Right ventricle myocardium inferior (tissue), 1 donor: ENCODE measurements around the gene B9D2. TPM values are rescaled to one million over a fixed set of nuclear protein-coding genes. Genes with fewer than 3 reads are reported as not detected.
A peak's percentile ranks its signal among the peaks of the same experiment; 100 is the strongest.
"Not testable (repeated sequence)": the region's sequence is repeated elsewhere in the genome, so short reads cannot be mapped to it uniquely, and the experiment has no call there.

Source experiments
- ATAC-seq: fragments of 200-7000 bp; cut with Tn5 transposase; one replicate; pipeline ENCODE4 v1.9.1; 2020; ENCODE audit warnings: mild to moderate bottlenecking, moderate library complexity
- DNase-seq: peaks from one replicate; pipeline ENCODE4 v3.0.0; 2021; ENCODE audit errors: missing footprints
- intact Hi-C: fragments of 100-400 bp; cut with DNase I; formaldehyde crosslinking; loops from one replicate; pipeline ENCODE4 v1.11.0; 2022
- total RNA-seq: library from RNA; stranded (reverse); fragmentation: NEBNext Ultra II Directional; extraction: Animal tissue kit (Norgen Biotek cat#: 25700); gene quantifications from one replicate; pipeline ENCODE4 v1.2.1, GENCODE V29; 2021
- donor health status: DM: no; HTN: yes; CAD: no; lungs with severe emphysema.

B9D2 gene
- total RNA-seq, 1 donor from 2014 or later: 3.2 TPM

DNA sequence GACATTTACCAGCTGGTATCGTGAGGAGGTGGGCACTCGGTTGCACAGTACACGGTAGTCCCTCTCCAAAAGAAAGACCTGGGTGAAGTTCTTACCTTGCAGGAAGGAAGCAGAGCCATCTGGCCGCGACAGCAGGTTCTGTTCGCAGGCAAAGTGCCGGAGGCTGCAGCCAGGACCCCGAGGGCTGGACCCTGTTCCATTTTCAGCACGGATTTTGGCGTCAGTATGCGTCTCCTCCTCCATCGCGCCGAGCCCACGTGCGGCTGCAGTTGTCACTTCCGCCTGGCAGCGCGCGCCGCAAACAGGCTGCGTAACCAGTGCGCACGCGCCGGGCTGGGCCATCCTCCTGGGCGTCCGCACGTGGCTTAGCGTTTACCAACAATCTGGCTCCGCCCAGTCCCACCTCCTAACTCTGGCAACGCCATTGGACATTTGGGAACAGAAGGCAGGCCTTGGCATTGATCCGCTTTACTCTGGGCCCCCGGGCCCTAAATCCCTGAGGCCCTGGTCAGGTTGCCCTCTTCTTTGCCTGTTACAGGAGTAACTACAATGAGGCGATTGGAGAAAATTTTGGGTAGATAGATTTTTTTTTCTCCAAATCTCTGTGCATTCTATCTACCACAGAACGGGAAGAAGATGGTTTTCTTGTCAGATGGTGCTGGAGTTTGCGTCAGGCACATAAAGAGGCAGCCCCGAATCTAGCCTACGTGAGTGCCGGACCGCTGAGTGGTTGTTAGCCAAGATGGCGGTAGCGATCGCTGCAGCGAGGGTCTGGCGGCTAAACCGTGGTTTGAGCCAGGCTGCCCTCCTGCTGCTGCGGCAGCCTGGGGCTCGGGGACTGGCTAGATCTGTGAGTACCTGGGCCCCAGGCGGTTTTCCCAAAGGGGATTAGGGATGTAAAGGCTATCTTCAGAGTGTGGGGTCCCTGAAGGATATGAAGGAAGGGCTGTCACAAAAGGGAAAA, 33.4 kb upstream of the B9D2 start, which contains the start of the genes BCKDHA and EXOSC5:
BCKDHA (plus strand) TSS at position 733 of the 964 bp plus-strand sequence; CDS start at position 743, 10 bp downstream.
EXOSC5 (minus strand) TSS at position 274 of the 964 bp plus-strand sequence; CDS start at position 243, 31 bp downstream.
- intact Hi-C loops: loop anchor here (1.0 to 2.0 kb wide), 2 partner anchors 33 to 41 kb away; partner anchors contain the start of genes B9D2 and DMAC2
- ATAC-seq (peak; percentile 98), DNase-seq (peak; percentile 99)

DNA sequence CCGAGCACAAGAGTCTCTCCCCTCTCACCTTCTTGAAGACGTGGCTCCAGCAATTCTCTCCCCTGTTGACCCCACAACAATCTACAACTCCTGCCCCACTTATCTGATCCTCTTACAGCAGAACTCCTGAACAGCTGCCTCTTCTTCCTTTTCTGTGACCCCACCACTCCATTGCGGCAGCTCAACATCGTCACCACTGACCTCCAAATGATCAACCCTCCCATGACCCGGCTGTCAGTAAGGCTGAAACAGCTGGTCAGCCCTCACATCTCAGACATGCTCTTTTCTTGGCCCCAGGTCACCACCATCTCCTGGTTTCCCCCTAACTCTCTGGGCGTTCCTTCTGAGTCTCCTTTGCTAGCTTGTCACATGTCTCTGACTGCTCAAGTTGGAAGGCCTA, 31.4 kb upstream of the B9D2 start:
- ATAC-seq (no peak), DNase-seq (no peak)
- intact Hi-C loops: no loop called here

DNA sequence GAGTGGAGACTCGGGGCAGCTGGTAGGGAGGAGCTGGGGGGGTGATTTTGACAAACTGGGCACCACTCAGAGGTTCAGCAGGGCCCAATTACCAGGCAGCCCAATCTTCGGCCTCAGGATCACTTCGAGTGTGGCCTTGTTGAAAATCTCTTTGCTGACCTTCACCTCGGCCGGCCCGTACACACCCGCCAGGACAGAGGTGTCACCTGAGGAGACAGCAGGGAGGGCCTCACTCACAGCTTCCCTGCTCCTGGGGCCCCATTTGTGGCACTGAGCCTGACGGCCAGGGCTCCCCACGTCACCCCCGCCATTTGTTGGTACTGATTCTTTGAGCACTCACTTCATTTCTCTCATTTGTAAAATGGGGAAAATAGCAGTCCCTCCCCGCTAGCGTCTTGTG, 28.8 kb upstream of the B9D2 start:
- no peak for DNase-seq
- intact Hi-C loops: no loop called here
- ATAC-seq: no peak

DNA sequence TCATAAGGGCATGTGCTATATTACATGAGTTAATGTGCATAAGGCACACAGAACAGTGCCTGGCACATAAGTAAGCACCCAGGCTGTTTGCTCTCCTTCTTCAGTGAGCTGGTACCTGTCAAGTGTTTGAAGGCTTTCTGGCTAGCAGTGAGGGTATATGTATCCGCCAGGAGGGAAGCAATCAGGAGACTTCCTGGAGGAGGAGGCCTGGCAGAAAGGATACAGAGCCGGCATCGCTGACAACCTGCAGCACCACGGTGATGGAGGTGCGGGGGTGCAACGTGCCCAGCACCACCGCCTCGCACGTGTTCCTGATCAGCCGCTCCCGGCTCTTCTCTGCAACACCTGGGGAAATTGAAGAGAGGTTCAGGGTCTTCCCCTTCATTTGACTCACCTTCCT, 27.7 kb upstream of the B9D2 start:
- no peak for ATAC-seq
- intact Hi-C loops: no loop called here

DNA sequence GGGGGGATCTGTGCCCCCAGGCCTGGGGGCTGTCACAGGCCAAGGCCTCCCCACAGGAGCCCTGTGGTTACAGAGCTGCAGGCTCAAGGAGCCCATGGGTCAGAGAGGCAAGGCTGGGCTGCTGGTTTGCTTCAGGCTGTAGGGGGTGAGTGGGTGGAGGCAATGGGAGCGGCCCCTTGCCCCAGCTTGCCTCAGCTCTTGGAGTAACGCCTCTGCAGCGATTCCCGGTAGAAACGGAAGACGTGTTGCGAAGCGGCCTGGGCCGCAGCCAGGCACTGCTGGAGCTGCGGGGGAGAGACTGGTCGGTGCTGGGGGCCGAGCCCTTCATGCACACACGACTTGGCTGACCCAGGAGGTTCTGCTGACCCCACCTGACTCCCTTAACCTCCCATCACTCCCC, 22.5 kb upstream of the B9D2 start:
- intact Hi-C loops: no loop called here
- DNase-seq (no peak), ATAC-seq (peak; percentile 37)

More for the DNA sequence above, 27.7 kb upstream of the B9D2 start:
- DNase-seq: no peak

DNA sequence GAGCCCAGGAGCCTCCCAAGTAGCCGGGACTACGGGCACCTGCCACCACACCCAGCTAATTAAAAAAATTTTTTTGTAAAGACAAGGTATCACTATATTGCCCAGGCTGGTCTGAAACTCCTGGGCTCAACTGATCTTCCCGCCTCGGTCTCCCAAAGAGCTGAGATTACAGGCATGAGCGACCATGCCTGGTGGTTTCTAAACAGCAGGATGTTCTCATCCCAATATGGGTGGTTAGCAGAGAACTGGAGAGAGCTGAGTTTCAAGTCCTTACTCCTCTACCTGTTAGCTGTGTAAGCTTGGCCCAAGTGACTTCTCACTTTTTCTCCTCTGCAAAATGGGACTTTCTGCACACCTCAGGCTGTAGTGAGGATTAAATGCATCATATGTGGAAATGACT, 20.4 kb upstream of the B9D2 start:
- no peak for DNase-seq
- ATAC-seq: no peak
- intact Hi-C loops: no loop called here

DNA sequence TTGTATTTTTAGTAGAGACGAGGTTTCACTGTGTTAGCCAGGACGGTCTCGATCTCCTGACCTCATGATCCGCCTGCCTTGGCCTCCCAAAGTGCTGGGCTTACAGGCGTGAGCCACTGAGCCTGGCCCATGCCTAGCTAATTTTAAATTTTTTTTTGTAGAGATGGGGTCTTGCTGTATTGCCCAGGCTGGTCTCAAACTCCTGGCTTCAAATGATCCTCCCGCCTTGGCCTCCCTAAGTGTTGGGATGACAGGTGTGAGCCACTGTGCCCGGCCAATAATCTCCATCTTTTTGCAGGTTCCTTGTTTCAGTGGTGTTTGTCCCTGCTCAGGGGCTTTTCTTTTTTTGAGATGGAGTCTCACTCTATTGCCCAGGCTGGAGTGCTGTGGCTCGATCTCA, 17.6 kb upstream of the B9D2 start:
- intact Hi-C loops, ATAC-seq, DNase-seq: not testable (repeated sequence)

DNA sequence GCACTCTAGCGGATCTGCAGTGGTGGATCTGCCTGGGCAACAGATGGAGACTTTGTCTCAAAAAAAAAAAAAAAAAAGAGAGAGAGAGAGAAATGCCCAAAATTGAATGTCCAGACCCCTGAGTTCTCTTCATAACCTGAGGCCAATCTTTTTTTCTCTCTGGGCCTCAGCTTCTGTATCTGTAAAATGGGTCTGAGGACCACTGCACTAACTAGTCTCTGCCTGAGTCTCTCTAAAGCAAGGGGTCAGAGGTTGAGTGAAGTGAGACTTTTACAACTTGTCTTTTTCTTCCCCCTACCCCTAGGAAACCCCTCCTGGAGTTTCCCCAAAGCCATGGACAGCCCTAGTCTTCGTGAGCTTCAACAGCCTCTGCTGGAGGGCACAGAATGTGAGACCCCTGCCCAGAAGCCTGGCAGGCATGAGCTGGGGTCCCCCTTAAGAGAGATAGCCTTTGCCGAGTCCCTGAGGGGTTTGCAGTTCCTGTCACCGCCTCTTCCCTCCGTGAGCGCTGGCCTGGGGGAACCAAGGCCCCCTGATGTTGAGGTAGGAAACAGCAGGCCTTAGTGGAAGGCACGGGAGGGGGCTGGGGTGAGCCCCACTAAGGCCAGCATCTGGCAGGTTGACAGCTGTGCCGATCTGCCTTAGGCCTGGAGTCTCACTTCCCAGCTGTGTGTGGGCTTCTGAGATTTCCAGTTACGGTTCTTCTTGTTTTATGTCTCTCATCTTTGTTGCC, 14.2 kb upstream of the B9D2 start:
- intact Hi-C loops: no loop called here
- DNase-seq: no peak
- no peak for ATAC-seq

DNA sequence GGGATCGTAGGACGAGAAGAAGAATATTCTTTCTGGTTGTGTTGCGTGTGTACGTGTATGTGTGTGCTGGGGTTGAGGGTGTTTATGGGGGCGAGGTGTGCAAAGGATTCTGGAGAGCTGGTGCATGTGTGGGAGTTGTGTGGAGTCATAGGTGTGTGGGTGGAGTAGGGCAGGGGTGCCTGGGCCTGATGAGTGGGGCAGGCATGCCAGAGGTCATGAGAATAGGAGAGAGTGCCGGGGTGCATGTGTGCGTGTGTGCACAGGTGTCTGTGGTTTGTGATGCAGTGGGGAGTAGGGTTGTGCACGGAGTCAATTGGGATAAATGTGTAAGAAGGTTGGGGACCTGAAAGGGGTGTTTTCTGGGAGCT, 13.0 kb upstream of the B9D2 start:
- DNase-seq (no peak), ATAC-seq (no peak)
- intact Hi-C loops: no loop called here

DNA sequence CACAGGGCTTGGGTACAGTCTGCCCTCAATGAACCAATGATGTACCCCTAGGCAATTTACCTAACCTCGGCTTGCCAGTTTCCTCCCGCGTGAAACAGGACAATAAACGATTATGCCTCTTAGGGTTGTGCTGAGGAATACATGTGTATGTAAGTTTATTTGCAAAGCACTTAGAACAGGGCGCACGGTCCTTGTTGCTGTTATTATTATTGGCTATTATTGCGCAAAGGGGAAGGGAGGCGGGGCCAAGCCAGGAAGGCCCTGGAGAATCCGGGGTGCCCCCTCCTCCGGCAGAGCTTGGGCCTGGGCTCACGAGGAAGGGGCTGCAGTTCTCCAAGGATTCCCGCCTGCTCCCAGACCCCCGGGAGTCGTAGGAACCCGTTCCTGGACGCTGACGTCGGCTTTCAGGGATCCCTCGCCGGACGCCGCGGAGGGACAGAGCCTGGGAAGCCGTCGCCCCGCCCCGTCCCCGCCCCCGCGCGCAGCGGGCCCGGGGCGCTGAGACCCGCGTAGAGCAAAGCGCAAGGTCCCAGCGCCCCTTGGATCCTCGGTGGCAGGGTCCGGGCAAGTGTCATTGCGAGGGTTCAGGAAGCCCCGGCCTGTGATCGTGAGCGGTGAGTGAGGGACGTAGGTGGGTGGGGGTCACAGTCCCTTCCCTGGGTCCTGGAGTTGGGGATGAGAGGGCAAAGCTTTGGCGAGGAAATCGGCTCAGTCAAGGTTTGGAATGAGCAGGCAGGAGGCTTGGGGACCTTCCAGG, 12.5 kb upstream of the B9D2 start, which contains the start of gene TMEM91:
TMEM91 (plus strand) TSS at position 293 of the 757 bp plus-strand sequence. CDS start 1,777 bp downstream, outside the sequence.
- peak; percentile 47 for ATAC-seq
- intact Hi-C loops: no loop called here
- DNase-seq: peak; percentile 75

DNA sequence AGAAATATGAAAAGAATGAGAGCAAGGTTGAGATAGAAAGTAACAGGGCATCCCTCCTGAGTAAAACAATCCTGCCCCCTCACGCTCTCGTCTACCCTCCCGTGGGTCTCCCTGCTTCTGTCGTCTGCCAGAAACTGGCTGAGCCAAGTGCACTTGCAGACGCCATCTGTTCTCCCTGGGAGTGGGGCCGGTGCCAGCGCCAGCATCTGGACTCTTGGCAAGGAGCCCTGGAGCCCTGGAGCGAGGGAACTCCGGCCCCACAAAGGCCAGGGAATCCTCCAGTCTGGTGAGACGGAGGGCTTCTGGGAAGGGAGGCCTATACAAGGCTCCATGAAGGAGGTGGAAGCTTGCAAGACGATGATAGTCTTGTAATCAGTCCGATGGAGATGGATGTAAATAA, 10.0 kb upstream of the B9D2 start:
- peak; percentile 92 for DNase-seq
- intact Hi-C loops: no loop called here
- peak; percentile 86 for ATAC-seq

DNA sequence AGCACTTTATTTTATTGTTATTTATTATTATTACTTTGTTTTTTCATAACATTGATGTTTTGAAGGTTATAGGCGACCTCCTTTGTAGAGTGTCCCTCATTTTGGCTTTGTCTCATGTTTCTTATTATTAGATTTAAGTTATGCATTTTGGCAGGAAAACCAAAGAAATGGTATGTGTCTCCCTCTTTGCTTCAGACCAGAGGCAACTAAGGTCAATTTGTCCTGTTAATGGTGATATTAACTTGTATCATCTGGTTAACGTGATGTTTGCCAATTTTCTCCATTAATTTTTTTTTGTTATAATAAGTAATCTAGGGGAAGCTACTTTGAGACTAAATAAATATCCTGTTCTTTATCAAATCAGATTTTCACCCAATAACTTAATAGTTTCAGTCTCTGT, 8.6 kb upstream of the B9D2 start:
- ATAC-seq: no peak
- intact Hi-C loops: no loop called here
- no peak for DNase-seq

DNA sequence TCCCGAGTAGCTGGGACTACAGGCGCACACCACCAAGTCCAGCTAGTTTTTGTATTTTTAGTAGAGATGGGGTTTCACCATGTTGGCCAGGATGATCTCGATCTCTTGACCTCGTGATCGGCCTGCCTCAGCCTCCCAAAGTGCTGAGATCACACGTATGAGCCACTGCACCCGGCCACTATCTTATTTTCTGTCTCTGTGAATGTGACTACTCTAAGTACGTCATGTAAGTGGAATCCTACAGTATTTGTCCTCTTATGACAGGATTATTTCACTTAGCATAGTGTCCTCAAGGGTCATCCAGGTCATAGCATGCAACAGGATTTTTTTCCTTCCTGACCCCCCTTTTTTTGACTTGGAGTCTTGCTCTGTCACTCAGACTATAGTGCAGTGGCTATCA, 7.6 kb upstream of the B9D2 start:
- ATAC-seq: no peak
- no peak for DNase-seq
- intact Hi-C loops: no loop called here

DNA sequence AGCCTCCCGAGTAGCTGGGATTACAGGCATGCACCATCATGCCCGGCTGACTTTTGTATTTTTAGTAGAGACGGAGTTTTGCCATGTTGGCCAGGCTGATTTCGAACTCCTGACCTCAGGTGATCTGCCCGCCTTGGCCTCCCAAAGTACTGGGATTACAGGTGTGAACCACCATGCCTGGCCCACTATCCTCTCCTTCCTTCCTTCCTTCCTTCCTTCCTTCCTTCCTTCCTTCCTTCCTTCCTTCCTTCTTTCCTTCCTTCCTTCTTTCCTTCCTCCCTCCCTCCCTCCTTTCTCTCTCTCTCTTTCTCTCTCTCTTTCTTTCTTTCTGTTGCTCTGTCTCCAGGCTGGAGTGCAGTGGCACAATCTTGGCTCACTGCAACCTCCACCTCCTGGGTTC, 7.2 kb upstream of the B9D2 start:
- DNase-seq, intact Hi-C loops, ATAC-seq: not testable (repeated sequence)

DNA sequence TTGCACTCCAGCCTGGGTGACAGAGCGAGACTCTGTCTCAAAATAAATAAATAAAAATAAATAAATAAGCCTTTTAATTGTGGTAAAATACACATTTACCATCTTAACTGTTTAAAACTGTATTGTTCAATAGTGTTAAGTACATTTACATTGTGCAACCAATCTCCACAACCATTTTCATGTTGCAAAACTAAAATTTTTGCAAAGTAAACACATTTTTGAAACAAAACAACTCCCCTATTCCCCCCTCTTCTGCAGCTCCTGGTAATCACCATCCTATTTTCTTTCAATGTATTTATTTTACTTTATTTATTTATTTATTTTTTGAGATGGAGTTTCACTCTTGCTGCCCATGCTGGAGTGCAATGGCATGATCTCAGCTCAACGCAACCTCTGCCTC, 5.8 kb upstream of the B9D2 start:
- no peak for DNase-seq
- ATAC-seq: no peak
- intact Hi-C loops: no loop called here

DNA sequence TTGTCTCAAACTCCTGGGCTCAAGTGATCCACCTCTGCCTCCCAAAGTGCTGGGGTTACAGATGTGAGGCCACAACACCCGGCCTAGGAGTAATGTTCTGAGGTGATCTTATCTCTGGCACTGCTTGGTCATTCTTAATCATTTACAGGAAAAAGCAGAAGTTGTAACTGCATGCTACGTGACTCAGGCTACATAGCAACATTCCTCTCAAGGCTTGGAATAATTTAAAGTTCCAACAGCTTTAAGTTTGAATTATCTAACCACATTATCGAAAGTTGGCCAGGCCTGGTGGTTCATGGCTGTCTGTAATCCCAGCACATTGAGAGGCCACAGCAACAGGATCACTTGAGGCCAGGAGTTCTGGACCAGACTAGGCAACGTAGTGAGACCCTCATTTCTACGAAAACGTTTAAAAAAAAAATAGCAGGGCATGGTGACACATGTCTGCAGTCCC, 3.9 kb upstream of the B9D2 start:
- intact Hi-C loops: no loop called here
- no peak for DNase-seq
- ATAC-seq: no peak

DNA sequence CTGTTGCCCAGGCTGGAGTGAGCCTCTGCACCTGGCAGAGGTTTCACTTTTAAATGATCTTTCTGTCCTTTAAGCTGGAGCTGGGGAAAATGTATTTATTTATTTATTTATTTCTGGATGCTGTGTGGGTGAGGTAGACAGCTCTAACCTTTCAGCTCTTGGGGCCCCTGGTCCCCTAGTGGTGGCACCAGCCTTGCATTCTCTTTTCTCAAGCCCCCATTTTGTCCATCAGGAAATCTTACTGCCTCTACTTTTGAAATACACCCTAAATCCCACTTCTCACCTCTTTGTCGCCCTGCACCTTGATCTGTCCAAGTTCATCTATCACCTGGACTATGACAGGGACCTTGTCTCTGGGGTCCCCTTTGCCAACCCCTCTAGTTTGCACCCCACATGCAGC, 2.1 kb upstream of the B9D2 start:
- intact Hi-C loops: no loop called here
- DNase-seq: no peak

DNA sequence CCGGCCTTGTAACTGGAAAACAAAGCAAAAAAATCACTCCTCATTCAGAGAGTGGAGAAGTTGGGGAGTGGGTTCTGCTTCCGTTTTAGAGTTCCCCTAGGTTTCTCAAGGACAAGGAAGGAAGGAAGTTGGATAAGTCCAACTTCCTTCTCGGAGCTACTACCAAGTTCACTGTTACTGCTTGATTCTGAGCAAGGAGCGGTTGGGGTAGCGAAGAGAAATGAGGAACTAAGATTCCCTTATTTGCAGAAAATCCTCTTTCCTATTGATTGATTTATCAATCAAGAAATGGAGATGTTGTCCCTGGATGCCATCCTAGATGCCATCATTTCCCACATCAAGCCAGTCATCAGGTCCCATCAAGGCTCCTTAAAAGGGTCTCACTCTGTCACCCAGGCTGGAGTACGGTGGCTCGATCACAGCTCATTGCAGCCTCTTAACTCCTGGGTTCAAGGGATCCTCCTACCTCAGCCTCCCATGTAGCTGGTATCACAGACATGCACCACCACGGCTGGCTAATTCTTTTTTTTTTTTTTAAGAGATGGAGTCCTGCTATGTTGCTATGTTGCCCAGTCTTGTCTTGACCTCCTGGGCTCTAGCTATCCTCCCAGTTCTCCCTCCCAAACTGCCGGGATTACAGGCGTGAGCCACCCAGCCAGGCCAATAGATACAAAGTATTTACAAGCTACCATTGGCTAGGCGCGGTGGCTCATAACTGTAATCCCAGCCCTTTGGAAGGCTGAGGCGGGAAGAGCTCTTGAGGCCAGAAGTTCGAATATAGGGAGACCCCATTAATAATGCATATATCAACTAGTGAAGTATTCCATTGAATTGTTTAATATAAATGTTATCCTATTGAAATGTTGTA, 809 bp upstream of the B9D2 start:
- intact Hi-C loops: loop anchor here (1.0 to 5.0 kb wide), 3 partner anchors 33 to 102 kb away; partner anchors contain the start of genes B3GNT8, BCKDHA, EXOSC5 and HNRNPUL1
- ATAC-seq: peak; percentile 0
- DNase-seq: no peak

More for the DNA sequence above, 2.1 kb upstream of the B9D2 start:
- no peak for ATAC-seq
